ENCODE results near the gene ZDHHC21.
"Not testable (repeated sequence)": the region's sequence is repeated elsewhere in the genome, so short reads cannot be mapped to it uniquely, and the experiment has no call there.

ZDHHC21 gene

DNA sequence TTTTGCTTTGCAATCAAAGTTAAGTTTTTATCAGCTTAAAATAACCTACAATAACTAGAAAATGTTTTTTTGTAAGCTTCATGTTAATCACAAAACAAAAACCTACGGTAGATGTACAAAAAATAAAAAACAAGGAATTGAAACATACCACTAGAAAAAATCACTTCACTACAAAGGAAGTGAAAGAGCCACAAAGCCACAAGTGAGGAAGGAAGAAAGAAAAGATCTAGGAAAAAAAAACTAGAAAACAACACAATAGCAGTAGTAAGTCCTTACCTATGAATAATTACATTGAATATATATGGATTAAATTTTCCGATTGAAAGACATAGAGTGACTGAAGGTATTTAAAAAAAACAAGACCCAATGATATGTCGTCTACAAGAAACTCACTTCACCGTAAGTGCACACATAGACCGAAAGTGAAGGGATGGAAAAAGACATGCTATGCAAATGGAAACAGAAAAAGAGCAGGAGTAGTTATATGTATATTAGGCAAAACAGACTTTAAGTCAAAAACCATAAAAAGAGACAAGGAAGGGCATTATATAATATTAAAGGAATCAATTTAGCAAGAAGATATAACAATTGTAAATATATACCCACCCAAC lies 13.4 kb upstream of the ZDHHC21 start:
- Histone ChIP-seq H3K4me3 (ENCODE audit: low read depth in 1 of 2, low read length in 2 of 2) (no peak overlapping the region), H3K9me3 (ENCODE audit: control insufficient read depth in 1 of 2, low read length in 2 of 2) (peaks cover 0 to 25% of the 10 kb centered on the region in 2 donors), H3K27me3 (ENCODE audit: low read depth, low read length) (no peaks in the 10 kb centered on the region), H3K27ac (ENCODE audit: low read length) (no peak overlapping the region), H3K36me3 (ENCODE audit: control insufficient read depth in 1 of 2, insufficient read depth in 2 of 2, low read length in 2 of 2) (no peaks in the 10 kb centered on the region), H3K4me1 (ENCODE audit: control insufficient read depth in 1 of 2, insufficient read depth in 2 of 2, low read length in 2 of 2) (no peaks in the 10 kb centered on the region)

- H3K4me3 ChIP-seq (ENCODE audit: low read depth in 1 of 2, low read length in 2 of 2), result no peak overlapping the region
- H3K27me3 ChIP-seq (ENCODE audit: low read depth, low read length), result no peaks in the 10 kb centered on the region
- H3K27ac ChIP-seq (ENCODE audit: low read length), result no peak overlapping the region
- H3K4me1 ChIP-seq (ENCODE audit: control insufficient read depth in 1 of 2, insufficient read depth in 2 of 2, low read length in 2 of 2), result no peaks in the 10 kb centered on the region
- H3K36me3 ChIP-seq (ENCODE audit: control insufficient read depth in 1 of 2, insufficient read depth in 2 of 2, low read length in 2 of 2), result no peaks in the 10 kb centered on the region
- peaks cover 0 to 22% of the 10 kb centered on the region in 2 donors for H3K9me3 ChIP-seq (ENCODE audit: control insufficient read depth in 1 of 2, low read length in 2 of 2)
These were observed 11.8 kb upstream of the ZDHHC21 start for GRCh38 chr9:14705079-14705478.

DNA sequence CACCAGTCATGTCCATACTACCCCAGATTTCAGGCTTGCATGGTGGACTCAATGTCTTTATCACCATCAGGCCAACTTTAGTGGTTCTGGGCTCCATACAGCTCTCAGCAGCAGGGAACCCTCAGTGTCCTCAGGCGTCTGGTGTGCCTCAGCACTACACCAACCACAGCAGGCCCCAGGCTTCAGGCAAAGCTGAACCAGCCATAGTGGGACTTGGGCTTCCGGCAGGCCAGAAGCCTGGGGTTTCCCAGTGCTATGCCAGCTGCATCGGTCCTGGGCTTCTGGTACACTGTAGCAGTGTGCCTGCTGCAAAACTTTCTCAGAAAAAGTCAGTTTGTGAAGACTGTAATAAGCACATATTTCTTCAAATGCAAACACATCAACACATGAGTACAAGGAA lies 11.0 kb upstream of the ZDHHC21 start:
- Histone ChIP-seq H3K4me3 (ENCODE audit: low read depth in 1 of 2, low read length in 2 of 2) (no peak overlapping the region), H3K27ac (ENCODE audit: low read length) (no peak overlapping the region), H3K27me3 (ENCODE audit: low read depth, low read length) (no peaks in the 10 kb centered on the region), H3K4me1 (ENCODE audit: control insufficient read depth in 1 of 2, insufficient read depth in 2 of 2, low read length in 2 of 2) (no peaks in the 10 kb centered on the region), H3K36me3 (ENCODE audit: control insufficient read depth in 1 of 2, insufficient read depth in 2 of 2, low read length in 2 of 2) (no peaks in the 10 kb centered on the region), H3K9me3 (ENCODE audit: control insufficient read depth in 1 of 2, low read length in 2 of 2) (peaks cover 0 to 20% of the 10 kb centered on the region in 2 donors)

DNA sequence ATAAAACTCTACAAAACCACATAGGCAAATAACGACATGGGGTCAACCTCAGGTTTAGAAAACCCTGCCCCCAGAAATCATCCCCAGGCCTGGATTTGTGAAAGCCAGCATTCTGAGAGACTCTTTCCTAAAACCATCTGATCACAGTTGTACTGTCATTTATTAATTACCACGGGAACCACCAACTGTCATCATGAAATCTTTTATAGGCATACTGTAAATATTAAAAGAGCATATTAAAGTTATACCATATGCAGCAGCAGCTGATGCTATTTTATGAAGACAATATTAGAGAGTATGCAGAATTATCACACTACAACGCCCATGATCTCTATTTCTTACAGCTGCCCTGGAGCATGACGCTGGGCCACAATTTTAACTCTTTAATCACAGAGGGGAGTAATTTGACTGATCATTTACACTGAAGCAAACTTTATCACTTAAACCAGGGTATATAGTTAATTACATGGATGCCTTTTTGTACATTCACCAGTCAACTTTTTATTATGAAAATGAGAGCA lies 9.0 kb upstream of the ZDHHC21 start:
- Histone ChIP-seq H3K4me3 (ENCODE audit: low read depth in 1 of 2, low read length in 2 of 2) (no peak overlapping the region), H3K36me3 (ENCODE audit: control insufficient read depth in 1 of 2, insufficient read depth in 2 of 2, low read length in 2 of 2) (no peaks in the 10 kb centered on the region), H3K9me3 (ENCODE audit: control insufficient read depth in 1 of 2, low read length in 2 of 2) (peaks cover 0 to 20% of the 10 kb centered on the region in 2 donors), H3K4me1 (ENCODE audit: control insufficient read depth in 1 of 2, insufficient read depth in 2 of 2, low read length in 2 of 2) (no peaks in the 10 kb centered on the region), H3K27me3 (ENCODE audit: low read depth, low read length) (no peaks in the 10 kb centered on the region), H3K27ac (ENCODE audit: low read length) (no peak overlapping the region)

DNA sequence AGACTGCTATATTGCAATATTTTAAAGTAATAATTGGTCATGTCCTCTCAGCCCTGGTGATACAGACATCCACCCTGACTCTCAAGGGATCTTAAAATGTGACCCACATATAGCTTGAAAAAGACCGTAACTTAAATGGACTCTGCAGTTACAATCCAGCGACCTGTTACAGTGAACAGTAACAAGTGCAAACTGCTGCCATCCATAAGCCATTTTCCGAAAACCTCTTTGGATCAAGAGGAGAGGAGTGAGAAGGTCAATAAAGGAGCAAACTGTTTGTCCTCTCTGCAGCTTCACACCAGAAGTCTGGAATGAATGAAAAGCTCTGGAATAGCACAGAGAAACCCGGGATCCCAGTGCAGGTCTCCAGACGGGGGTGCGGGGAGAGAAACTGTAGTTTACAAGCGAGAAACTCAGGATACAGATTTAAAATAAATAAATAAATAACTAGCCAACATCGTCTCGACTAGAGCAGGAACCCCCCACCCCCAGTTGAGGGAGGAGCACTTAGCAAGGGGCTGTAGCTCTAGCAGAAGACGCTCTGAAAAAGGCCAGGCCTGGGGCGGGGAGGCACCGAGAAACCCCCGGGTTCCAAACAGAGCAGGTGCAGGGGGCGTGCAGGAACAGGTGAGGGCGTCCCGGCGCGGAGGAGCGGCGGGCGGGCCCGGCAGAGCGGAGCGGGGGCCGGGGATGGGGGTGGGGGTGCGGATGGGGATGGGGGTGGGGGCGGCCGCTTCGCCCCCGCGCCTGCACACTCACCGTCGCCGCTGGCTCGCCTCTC lies 572 bp downstream of the ZDHHC21 start:
- Histone ChIP-seq H3K27me3 (ENCODE audit: low read depth, low read length) (no peaks in the 10 kb centered on the region), H3K36me3 (ENCODE audit: control insufficient read depth in 1 of 2, insufficient read depth in 2 of 2, low read length in 2 of 2) (peaks cover 4 to 14% of the 10 kb centered on the region in 2 donors), H3K4me1 (ENCODE audit: control insufficient read depth in 1 of 2, insufficient read depth in 2 of 2, low read length in 2 of 2) (peaks cover 0 to 17% of the 10 kb centered on the region in 2 donors), H3K4me3 (ENCODE audit: low read depth in 1 of 2, low read length in 2 of 2) (peak overlapping the region; percentile 55 to 84), H3K9me3 (ENCODE audit: control insufficient read depth in 1 of 2, low read length in 2 of 2) (no peaks in the 10 kb centered on the region), H3K27ac (ENCODE audit: low read length) (no peak overlapping the region)

DNA sequence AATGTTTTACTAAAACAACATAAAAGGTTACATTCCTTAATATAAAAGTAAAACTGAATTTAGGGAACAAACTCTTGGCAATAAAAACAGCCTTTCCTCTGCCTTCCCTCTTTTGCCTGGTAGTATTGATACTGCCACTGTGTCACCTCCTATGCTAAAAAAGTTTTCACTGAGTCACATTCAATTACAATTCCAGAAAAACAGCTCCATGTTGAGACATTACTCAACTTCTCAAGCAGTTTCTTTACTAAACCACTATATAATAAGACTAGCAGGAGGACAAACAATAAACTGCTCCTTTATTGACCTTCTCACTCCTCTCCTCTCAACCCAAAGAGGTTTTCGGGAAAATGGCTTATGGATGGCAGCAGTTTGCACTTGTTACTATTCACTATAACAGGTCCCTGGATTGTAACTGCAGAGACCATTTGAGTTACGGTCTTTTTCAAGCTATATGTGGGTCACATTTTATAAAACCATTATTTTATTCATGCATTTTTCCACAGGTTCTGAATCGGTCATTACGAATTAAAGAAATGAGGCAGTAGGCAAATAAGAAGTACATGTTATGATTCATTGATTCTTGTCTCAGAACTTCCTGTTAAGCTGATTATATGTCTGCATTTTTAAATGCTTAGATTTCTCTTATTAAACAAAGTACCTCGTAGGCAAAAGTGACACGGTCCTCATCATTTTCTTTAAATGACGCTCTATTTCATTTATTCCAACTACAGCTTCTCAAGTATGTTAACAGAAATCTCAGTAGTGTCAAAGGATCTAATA lies 2.1 kb downstream of the ZDHHC21 start:
- H3K4me1 ChIP-seq (ENCODE audit: control insufficient read depth in 1 of 2, insufficient read depth in 2 of 2, low read length in 2 of 2), result peaks cover 0 to 17% of the 10 kb centered on the region in 2 donors
- peaks cover 4 to 19% of the 10 kb centered on the region in 2 donors for H3K36me3 ChIP-seq (ENCODE audit: control insufficient read depth in 1 of 2, insufficient read depth in 2 of 2, low read length in 2 of 2)
- no peaks in the 10 kb centered on the region for H3K27me3 ChIP-seq (ENCODE audit: low read depth, low read length)
- H3K4me3 ChIP-seq (ENCODE audit: low read depth in 1 of 2, low read length in 2 of 2), result no peak overlapping the region
- H3K27ac ChIP-seq (ENCODE audit: low read length), result no peak overlapping the region
- no peaks in the 10 kb centered on the region for H3K9me3 ChIP-seq (ENCODE audit: control insufficient read depth in 1 of 2, low read length in 2 of 2)

GRCh38 chr9:14687042-14687719 lies 6.1 kb downstream of the ZDHHC21 start:
- no peaks in the 10 kb centered on the region for H3K27me3 ChIP-seq (ENCODE audit: low read depth, low read length)
- no peaks in the 10 kb centered on the region for H3K9me3 ChIP-seq (ENCODE audit: control insufficient read depth in 1 of 2, low read length in 2 of 2)
- peaks cover 0 to 6% of the 10 kb centered on the region in 2 donors for H3K4me1 ChIP-seq (ENCODE audit: control insufficient read depth in 1 of 2, insufficient read depth in 2 of 2, low read length in 2 of 2)
- H3K27ac ChIP-seq (ENCODE audit: low read length), result no peak overlapping the region
- H3K36me3 ChIP-seq (ENCODE audit: control insufficient read depth in 1 of 2, insufficient read depth in 2 of 2, low read length in 2 of 2), result peaks cover 4 to 19% of the 10 kb centered on the region in 2 donors
- H3K4me3 ChIP-seq (ENCODE audit: low read depth in 1 of 2, low read length in 2 of 2), result no peak overlapping the region

DNA sequence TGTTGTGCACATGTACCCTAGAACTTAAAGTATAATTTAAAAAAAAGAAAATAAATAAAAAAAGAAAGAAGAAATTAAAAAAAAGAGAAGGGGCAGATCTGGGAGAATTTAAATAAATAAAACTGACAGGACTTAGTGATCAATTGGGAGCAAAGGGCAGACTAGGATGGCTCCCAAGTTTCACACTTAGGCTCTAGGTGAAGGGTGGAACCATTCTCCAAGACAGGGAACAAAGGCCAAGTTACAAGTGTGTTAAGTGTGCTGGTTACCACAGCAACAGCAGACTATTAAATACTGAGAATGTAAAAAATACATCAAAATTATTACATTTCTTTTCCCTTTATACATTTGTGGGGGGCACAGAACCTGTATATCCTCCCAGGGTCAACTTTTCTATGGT lies 7.1 kb downstream of the ZDHHC21 start:
- Histone ChIP-seq H3K9me3 (ENCODE audit: control insufficient read depth in 1 of 2, low read length in 2 of 2) (no peaks in the 10 kb centered on the region), H3K4me1 (ENCODE audit: control insufficient read depth in 1 of 2, insufficient read depth in 2 of 2, low read length in 2 of 2) (peaks cover 0 to 4% of the 10 kb centered on the region in 2 donors), H3K27me3 (ENCODE audit: low read depth, low read length) (no peaks in the 10 kb centered on the region), H3K4me3 (ENCODE audit: low read depth in 1 of 2, low read length in 2 of 2) (no peak overlapping the region), H3K27ac (ENCODE audit: low read length) (no peak overlapping the region), H3K36me3 (ENCODE audit: control insufficient read depth in 1 of 2, insufficient read depth in 2 of 2, low read length in 2 of 2) (peaks cover 4 to 19% of the 10 kb centered on the region in 2 donors)

DNA sequence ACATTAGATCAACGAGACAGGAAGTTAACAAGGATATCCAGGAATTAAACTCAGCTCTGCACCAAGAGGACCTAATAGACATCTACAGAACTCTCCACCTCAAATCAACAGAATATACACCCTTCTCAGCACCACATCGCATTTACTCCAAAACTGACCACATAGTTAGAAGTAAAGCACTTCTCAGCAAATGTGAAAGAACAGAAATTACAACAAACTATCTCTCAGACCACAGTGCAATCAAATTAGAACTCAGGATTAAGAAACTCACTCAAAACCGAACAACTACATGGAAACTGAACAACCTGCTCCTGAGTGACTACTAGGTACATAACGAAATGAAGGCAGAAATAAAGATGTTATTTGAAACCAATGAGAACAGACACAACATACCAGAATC lies 10.6 kb downstream of the ZDHHC21 start:
- H3K36me3 ChIP-seq (ENCODE audit: control insufficient read depth in 1 of 2, insufficient read depth in 2 of 2, low read length in 2 of 2); H3K27ac ChIP-seq (ENCODE audit: low read length); H3K9me3 ChIP-seq (ENCODE audit: control insufficient read depth in 1 of 2, low read length in 2 of 2); H3K4me3 ChIP-seq (ENCODE audit: low read depth in 1 of 2, low read length in 2 of 2); H3K27me3 ChIP-seq (ENCODE audit: low read depth, low read length); H3K4me1 ChIP-seq (ENCODE audit: control insufficient read depth in 1 of 2, insufficient read depth in 2 of 2, low read length in 2 of 2): not testable (repeated sequence)

- Histone ChIP-seq H3K36me3 (ENCODE audit: control insufficient read depth in 1 of 2, insufficient read depth in 2 of 2, low read length in 2 of 2) (no peaks in the 10 kb centered on the region), H3K9me3 (ENCODE audit: control insufficient read depth in 1 of 2, low read length in 2 of 2) (no peaks in the 10 kb centered on the region), H3K4me1 (ENCODE audit: control insufficient read depth in 1 of 2, insufficient read depth in 2 of 2, low read length in 2 of 2) (no peaks in the 10 kb centered on the region), H3K27me3 (ENCODE audit: low read depth, low read length) (no peaks in the 10 kb centered on the region), H3K27ac (ENCODE audit: low read length) (no peak overlapping the region), H3K4me3 (ENCODE audit: low read depth in 1 of 2, low read length in 2 of 2) (no peak overlapping the region)
These were observed 14.5 kb downstream of the ZDHHC21 start for GRCh38 chr9:14678776-14679175.

- Histone ChIP-seq H3K27ac (ENCODE audit: low read length) (no peak overlapping the region), H3K36me3 (ENCODE audit: control insufficient read depth in 1 of 2, insufficient read depth in 2 of 2, low read length in 2 of 2) (no peaks in the 10 kb centered on the region), H3K4me1 (ENCODE audit: control insufficient read depth in 1 of 2, insufficient read depth in 2 of 2, low read length in 2 of 2) (no peaks in the 10 kb centered on the region), H3K9me3 (ENCODE audit: control insufficient read depth in 1 of 2, low read length in 2 of 2) (no peaks in the 10 kb centered on the region), H3K4me3 (ENCODE audit: low read depth in 1 of 2, low read length in 2 of 2) (no peak overlapping the region), H3K27me3 (ENCODE audit: low read depth, low read length) (no peaks in the 10 kb centered on the region)
These were observed 15.4 kb downstream of the ZDHHC21 start for GRCh38 chr9:14677872-14678271.
